WTC11 (cell line): Measurements from ENCODE around the gene MMP17. TPM values are rescaled to one million over a fixed set of nuclear protein-coding genes. Genes with fewer than 3 reads are reported as not detected.

Experiments
- ATAC-seq: fragments of 200-7000 bp; cut with Tn5 transposase; 2 replicates; pipeline ENCODE4 v1.10.0; 2021; ENCODE audit warnings: mild to moderate bottlenecking, moderate library complexity
- CTCF ChIA-PET: fragments of 300-600 bp; sonication (Branson Sonifier 250); formaldehyde crosslinking; loops from one replicate; lab custom pipeline; 2021; ENCODE audit warnings: antibody characterized with exemption; lab: Charles Lee
- POLR2A ChIA-PET: fragments of 350-600 bp; sonication (Branson Sonifier 250); formaldehyde crosslinking; loops from one replicate; lab custom pipeline; 2021; ENCODE audit warnings: antibody characterized with exemption; lab: Charles Lee
- DNase-seq: peaks from one replicate; pipeline ENCODE4 v3.0.0; 2021; ENCODE audit warnings: low spot score
- H3K27ac Mint-ChIP-seq: 2 replicates; pipeline ENCODE4 v1.8.0; 2021; ENCODE audit warnings: mixed read lengths
- H3K27me3 Mint-ChIP-seq: 2 replicates; pipeline ENCODE4 v1.8.0; 2021; ENCODE audit warnings: low read depth, mild to moderate bottlenecking, moderate library complexity, mixed read lengths
- H3K36me3 Mint-ChIP-seq: 2 replicates; pipeline ENCODE4 v1.8.0; 2021; ENCODE audit warnings: mixed read lengths
- H3K4me1 Mint-ChIP-seq: 2 replicates; pipeline ENCODE4 v1.8.0; 2022; ENCODE audit warnings: mixed read lengths
- H3K4me3 Mint-ChIP-seq: 2 replicates; pipeline ENCODE4 v1.8.0; 2021; ENCODE audit warnings: mild to moderate bottlenecking, moderate library complexity, mixed read lengths
- H3K9me3 Mint-ChIP-seq: 2 replicates; pipeline ENCODE4 v1.8.0; 2021; ENCODE audit warnings: mixed read lengths
- CREB1 ChIP-seq: sonication (generic); formaldehyde crosslinking; IDR thresholded peaks from 2 replicates; pipeline ENCODE4 v1.8.0; 2023; ENCODE audit warnings: mild to moderate bottlenecking, missing genetic modification reagents
- ELF4 ChIP-seq: sonication (generic); formaldehyde crosslinking; IDR thresholded peaks from 2 replicates; pipeline ENCODE4 v1.8.1; 2022; ENCODE audit warnings: low read depth, mild to moderate bottlenecking, moderate library complexity, missing genetic modification reagents
- ESRRA ChIP-seq: sonication (generic); formaldehyde crosslinking; IDR thresholded peaks from 2 replicates; pipeline ENCODE4 v1.8.1; 2022; ENCODE audit warnings: mild to moderate bottlenecking, missing genetic modification reagents, borderline replicate concordance
- IRF2 ChIP-seq: sonication (generic); formaldehyde crosslinking; IDR thresholded peaks from 2 replicates; pipeline ENCODE4 v1.8.0; 2022; ENCODE audit warnings: low read depth, missing genetic modification reagents, borderline replicate concordance
- JAZF1 ChIP-seq: fragments of 250-450 bp; sonication (Bioruptor Pico); IDR thresholded peaks from 2 replicates; pipeline ENCODE4 v1.9.0; 2021; ENCODE audit warnings: moderate library complexity, mild to moderate bottlenecking, inconsistent platforms
- KAT7 ChIP-seq: sonication (generic); formaldehyde crosslinking; IDR thresholded peaks from 2 replicates; pipeline ENCODE4 v1.8.1; 2023; ENCODE audit warnings: missing genetic modification reagents, mild to moderate bottlenecking, borderline replicate concordance
- NFYB ChIP-seq: sonication (generic); formaldehyde crosslinking; conservative IDR thresholded peaks from 2 replicates; pipeline ENCODE4 v1.8.0; 2022; ENCODE audit warnings: low read depth, missing genetic modification reagents
- SP1 ChIP-seq: sonication (generic); formaldehyde crosslinking; conservative IDR thresholded peaks from 2 replicates; pipeline ENCODE4 v1.8.1; 2022; ENCODE audit warnings: missing genetic modification reagents
- TEAD1 ChIP-seq: sonication (generic); formaldehyde crosslinking; IDR thresholded peaks from 2 replicates; pipeline ENCODE4 v1.8.0; 2022; ENCODE audit warnings: mild to moderate bottlenecking, missing genetic modification reagents
- TP53 ChIP-seq: sonication (generic); formaldehyde crosslinking; IDR thresholded peaks from 2 replicates; pipeline ENCODE4 v1.8.1; 2023; ENCODE audit warnings: mild to moderate bottlenecking, missing genetic modification reagents
- ZNF396 ChIP-seq: fragments of 250-450 bp; sonication (Bioruptor Pico); IDR thresholded peaks from 2 replicates; pipeline ENCODE4 v1.8.0; 2021; ENCODE audit warnings: mild to moderate bottlenecking, moderate library complexity, borderline replicate concordance
- ZNF416 ChIP-seq: fragments of 250-450 bp; sonication (Bioruptor Pico); IDR thresholded peaks from 2 replicates; pipeline ENCODE4 v1.9.0; 2021; ENCODE audit warnings: mild to moderate bottlenecking, inconsistent platforms
- total RNA-seq: library from RNA; stranded (reverse); gene quantifications from 3 replicates; pipeline ENCODE4 v1.2.3, GENCODE V29; 2021
- TF ChIP-seq, protein P1 (sequence below): sonication (generic); formaldehyde crosslinking; IDR thresholded peaks from 2 replicates; pipeline ENCODE4 v1.8.1; 2022; ENCODE audit warnings: missing genetic modification reagents, borderline replicate concordance
- TF ChIP-seq, protein P2 (sequence below): sonication (generic); formaldehyde crosslinking; IDR thresholded peaks from 2 replicates; pipeline ENCODE4 v1.8.1; 2022; ENCODE audit warnings: low read depth, missing genetic modification reagents, borderline replicate concordance
- TF ChIP-seq, protein P3 (sequence below): fragments of 250-450 bp; sonication (Bioruptor Pico); IDR thresholded peaks from 2 replicates; pipeline ENCODE4 v2.1.2; 2022; ENCODE audit warnings: mild to moderate bottlenecking, moderate library complexity
- TF ChIP-seq, protein P4 (sequence below): sonication (generic); formaldehyde crosslinking; IDR thresholded peaks from 2 replicates; pipeline ENCODE4 v1.8.0; 2022; ENCODE audit warnings: mild to moderate bottlenecking, missing genetic modification reagents
- TF ChIP-seq, protein P5 (sequence below): sonication (generic); formaldehyde crosslinking; IDR thresholded peaks from 2 replicates; pipeline ENCODE4 v1.8.0; 2022; ENCODE audit warnings: mild to moderate bottlenecking, missing genetic modification reagents

MMP17 gene
- total RNA-seq, 1 experiment from 2014 or later, result 67.1 TPM

DNA sequence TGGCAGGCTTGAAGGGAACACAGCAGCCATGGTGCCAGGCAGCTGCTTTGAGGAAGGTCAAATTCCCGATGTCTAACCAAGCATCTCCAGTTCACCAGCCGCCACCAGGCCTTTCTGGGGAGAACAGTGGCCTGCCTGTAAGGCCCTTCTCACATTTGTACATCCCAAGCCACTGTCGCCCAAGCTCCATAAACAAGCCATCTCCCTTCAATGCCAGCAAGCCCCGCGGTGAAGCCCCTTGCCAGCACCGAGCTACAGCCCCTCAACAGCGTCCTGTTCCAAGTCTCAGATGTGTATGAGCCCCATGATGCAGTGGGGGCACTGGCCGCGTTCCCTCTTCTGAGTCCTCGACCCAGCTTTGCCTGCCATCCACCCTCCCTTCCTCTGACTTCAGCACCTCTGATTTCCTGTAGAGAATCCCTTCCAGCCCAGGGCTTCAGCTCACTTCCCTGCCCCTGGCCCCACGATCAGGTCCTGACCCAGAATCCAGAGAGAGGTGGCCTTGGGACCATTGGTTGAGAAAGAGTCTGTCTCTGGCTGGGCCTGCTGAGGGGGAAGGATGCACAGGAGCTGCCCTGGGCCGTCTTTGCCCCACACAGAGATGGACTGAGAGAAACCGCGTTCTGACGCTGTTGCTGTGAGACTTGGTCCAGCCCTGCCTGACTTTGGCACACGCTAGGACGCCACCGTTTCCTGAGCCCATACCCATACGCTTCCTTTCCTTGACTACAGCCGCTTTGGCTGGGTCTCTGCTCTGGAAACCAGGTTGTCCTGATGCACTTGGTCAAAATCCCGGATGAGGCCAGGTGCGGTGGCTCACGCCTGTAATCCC lies 1.9 kb upstream of the MMP17 start:
- POLR2A ChIA-PET, result interaction anchor here (1.1 kb wide), 1 partner anchor 30 kb away, joined by 3 read pairs; no protein-coding TSS in a partner anchor
- DNase-seq, result no peak
- CTCF ChIA-PET, result interaction anchor here (0.6 to 2.8 kb wide), 3 partner anchors 30 to 71 kb away, joined by 3 to 7 read pairs (median 5); no protein-coding TSS in a partner anchor
- Mint-ChIP-seq H3K27ac (no peak overlapping the region; the same call in 1 of the 2 replicates), H3K27me3 (peaks cover 19% of the 10 kb centered on the region), H3K9me3 (no peaks in the 10 kb centered on the region), H3K4me1 (peaks cover 6% of the 10 kb centered on the region; the same call in 1 of the 2 replicates), H3K36me3 (no peaks in the 10 kb centered on the region), H3K4me3 (peak overlapping the region; percentile 58)
- TF ChIP-seq IRF2 (CRISPR knock-in tag) (no peak), JAZF1 (CRISPR knock-in tag) (no peak), ZNF396 (CRISPR knock-in tag) (no peak), SP1 (CRISPR knock-in tag) (no peak), CREB1 (CRISPR knock-in tag) (no peak), NFYB (CRISPR knock-in tag) (no peak), TEAD1 (no peak), KAT7 (CRISPR knock-in tag) (no peak), ELF4 (CRISPR knock-in tag) (no peak)
- TF ChIP-seq, protein P1, sequence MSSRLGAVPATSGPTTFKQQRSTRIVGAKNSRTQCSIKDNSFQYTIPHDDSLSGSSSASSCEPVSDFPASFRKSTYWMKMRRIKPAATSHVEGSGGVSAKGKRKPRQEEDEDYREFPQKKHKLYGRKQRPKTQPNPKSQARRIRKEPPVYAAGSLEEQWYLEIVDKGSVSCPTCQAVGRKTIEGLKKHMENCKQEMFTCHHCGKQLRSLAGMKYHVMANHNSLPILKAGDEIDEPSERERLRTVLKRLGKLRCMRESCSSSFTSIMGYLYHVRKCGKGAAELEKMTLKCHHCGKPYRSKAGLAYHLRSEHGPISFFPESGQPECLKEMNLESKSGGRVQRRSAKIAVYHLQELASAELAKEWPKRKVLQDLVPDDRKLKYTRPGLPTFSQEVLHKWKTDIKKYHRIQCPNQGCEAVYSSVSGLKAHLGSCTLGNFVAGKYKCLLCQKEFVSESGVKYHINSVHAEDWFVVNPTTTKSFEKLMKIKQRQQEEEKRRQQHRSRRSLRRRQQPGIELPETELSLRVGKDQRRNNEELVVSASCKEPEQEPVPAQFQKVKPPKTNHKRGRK (CRISPR knock-in tag), result no peak
- TF ChIP-seq, protein P2, sequence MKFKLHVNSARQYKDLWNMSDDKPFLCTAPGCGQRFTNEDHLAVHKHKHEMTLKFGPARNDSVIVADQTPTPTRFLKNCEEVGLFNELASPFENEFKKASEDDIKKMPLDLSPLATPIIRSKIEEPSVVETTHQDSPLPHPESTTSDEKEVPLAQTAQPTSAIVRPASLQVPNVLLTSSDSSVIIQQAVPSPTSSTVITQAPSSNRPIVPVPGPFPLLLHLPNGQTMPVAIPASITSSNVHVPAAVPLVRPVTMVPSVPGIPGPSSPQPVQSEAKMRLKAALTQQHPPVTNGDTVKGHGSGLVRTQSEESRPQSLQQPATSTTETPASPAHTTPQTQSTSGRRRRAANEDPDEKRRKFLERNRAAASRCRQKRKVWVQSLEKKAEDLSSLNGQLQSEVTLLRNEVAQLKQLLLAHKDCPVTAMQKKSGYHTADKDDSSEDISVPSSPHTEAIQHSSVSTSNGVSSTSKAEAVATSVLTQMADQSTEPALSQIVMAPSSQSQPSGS (CRISPR knock-in tag), result no peak
- TF ChIP-seq, protein P3, sequence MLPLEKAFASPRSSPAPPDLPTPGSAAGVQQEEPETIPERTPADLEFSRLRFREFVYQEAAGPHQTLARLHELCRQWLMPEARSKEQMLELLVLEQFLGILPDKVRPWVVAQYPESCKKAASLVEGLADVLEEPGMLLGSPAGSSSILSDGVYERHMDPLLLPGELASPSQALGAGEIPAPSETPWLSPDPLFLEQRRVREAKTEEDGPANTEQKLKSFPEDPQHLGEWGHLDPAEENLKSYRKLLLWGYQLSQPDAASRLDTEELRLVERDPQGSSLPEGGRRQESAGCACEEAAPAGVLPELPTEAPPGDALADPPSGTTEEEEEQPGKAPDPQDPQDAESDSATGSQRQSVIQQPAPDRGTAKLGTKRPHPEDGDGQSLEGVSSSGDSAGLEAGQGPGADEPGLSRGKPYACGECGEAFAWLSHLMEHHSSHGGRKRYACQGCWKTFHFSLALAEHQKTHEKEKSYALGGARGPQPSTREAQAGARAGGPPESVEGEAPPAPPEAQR (CRISPR knock-in tag), result no peak
- ATAC-seq, result no peak

DNA sequence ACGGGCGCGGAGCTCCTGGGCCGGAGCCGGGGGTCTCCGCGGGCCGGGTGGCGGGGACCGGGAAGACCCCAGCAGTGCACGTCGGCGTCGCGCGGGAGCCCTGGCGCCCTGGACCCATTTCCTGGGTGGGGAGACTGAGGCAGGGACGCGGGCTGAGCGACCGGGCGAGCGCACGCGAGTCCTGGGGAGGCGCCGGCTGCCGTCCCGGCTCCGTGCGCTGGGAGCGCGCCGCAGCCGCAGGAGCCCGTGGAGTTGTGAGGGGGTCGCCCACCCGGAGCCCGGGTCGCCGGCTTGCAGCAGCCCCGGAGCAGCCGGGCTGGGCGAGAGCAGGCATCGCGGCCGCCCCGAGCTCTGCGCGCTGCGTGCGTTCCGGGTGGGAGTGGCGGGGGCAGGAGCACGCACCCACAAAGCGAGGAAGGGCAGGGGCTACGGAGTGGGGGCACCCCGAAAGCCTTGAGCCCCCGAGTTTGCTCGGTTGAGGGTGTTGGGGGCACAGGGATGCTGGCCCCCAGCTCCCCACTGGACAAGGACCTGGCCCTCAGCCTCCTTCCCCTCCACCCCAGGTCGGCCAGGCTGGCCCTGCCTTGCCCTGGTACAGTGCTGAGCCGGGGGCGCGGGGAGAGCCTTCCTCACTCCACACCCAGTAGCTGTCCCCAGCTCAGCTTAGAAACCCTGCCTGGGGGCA lies 620 bp downstream of the MMP17 start:
- ATAC-seq, result peak; percentile 42
- TF ChIP-seq ESRRA (CRISPR knock-in tag) (no peak), ZNF416 (CRISPR knock-in tag) (no peak), TP53 (CRISPR knock-in tag) (no peak)
- TF ChIP-seq, protein P4, sequence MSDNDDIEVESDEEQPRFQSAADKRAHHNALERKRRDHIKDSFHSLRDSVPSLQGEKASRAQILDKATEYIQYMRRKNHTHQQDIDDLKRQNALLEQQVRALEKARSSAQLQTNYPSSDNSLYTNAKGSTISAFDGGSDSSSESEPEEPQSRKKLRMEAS, result no peak
- TF ChIP-seq, protein P5, sequence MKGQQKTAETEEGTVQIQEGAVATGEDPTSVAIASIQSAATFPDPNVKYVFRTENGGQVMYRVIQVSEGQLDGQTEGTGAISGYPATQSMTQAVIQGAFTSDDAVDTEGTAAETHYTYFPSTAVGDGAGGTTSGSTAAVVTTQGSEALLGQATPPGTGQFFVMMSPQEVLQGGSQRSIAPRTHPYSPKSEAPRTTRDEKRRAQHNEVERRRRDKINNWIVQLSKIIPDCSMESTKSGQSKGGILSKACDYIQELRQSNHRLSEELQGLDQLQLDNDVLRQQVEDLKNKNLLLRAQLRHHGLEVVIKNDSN (CRISPR knock-in tag), result no peak
- TF ChIP-seq, all 79 proteins: peak for 0
- peaks cover 19% of the 10 kb centered on the region for H3K27me3 Mint-ChIP-seq
- peak overlapping the region; percentile 77 for H3K4me3 Mint-ChIP-seq
- ChIA-PET CTCF (interaction anchor here (0.9 to 1.5 kb wide), 5 partner anchors 22 to 697 kb away, joined by 3 to 6 read pairs (median 3); no protein-coding TSS in a partner anchor), POLR2A (no interaction called here)
- H3K36me3 Mint-ChIP-seq, result no peaks in the 10 kb centered on the region
- peaks cover 21% of the 10 kb centered on the region for H3K4me1 Mint-ChIP-seq
- DNase-seq, result no peak
- no peak overlapping the region for H3K27ac Mint-ChIP-seq
- no peaks in the 10 kb centered on the region for H3K9me3 Mint-ChIP-seq
